Right cardiac atrium (tissue), 5 donors: ENCODE results near the gene ZNF768. TPM values are rescaled to one million over a fixed set of nuclear protein-coding genes. Genes with fewer than 3 reads are reported as not detected.
A peak's percentile ranks its signal among the peaks of the same experiment; 100 is the strongest.
"Not testable (repeated sequence)": the region's sequence is repeated elsewhere in the genome, so short reads cannot be mapped to it uniquely, and the experiment has no call there.

ENCODE experiments used
- ATAC-seq, 2 donors: fragments of 200-7000 bp; cut with Tn5 transposase; one replicate each; pipeline versions ENCODE4 v1.8.0 to v1.9.1; 2020; ENCODE audit warnings: moderate library complexity in 2 of 2, mild to moderate bottlenecking in 1 of 2
- DNase-seq, 3 donors: peaks; one replicate each; pipeline ENCODE4 v3.0.0-alpha.2; 2020
- H3K27ac ChIP-seq: one replicate; pipeline ENCODE4 v1.5.1; 2013; ENCODE audit warnings: mild to moderate bottlenecking, low read length, control low read depth, moderate library complexity
- H3K27me3 ChIP-seq: one replicate; pipeline ENCODE4 v1.6.1; 2013; ENCODE audit not compliant: control insufficient read depth, insufficient read depth
- H3K4me1 ChIP-seq: one replicate; pipeline ENCODE4 v1.6.1; 2013; ENCODE audit warnings: low read length; ENCODE audit not compliant: control insufficient read depth, insufficient read depth
- H3K4me3 ChIP-seq: one replicate; pipeline ENCODE4 v1.5.1; 2013; ENCODE audit warnings: low read length, control low read depth
- H3K9me3 ChIP-seq: one replicate; pipeline ENCODE4 v1.6.1; 2013; ENCODE audit warnings: low read length; ENCODE audit not compliant: control insufficient read depth
- WGBS: extraction: QIAGEN DNeasy Blood & Tissue Kit; methylation state at CpG from one replicate; pipeline ENCODE4 v1.1.7; 2013; 5-methylcytosine and 5-hydroxymethylcytosine counted together
- intact Hi-C, 4 donors: fragments of 100-400 bp; cut with DNase I; formaldehyde crosslinking; loops; one replicate each; pipeline versions ENCODE4 v1.11.0 to v1.14.0; 2022 to 2023
- polyA plus RNA-seq: library from polyadenylated mRNA; stranded (reverse); fragments of 200-250 nt; gene quantifications from one replicate; pipeline ENCODE4 v1.2.3, GENCODE V29; 2013
- total RNA-seq, 4 donors: library from RNA; stranded (reverse); fragmentation: NEBNext Ultra II Directional; extraction: Animal tissue kit (Norgen Biotek cat#: 25700); gene quantifications; one replicate each; pipeline ENCODE4 v1.2.1, GENCODE V29; 2021
- donor health status: healthy with polysubstance abuse.
- donor health status: DM: no; HTN: yes; CAD: no.
- donor health status: DM: no; HTN: no; CAD: no.
- donor health status: DM: no; HTN: yes; CAD: no; lungs with severe emphysema.
- donor health status: DM: yes; HTN: yes; CAD: no.

Gene ZNF768
- total and polyA plus RNA-seq, 5 donors, result 40.9 to 66.7 (median 53.3) TPM

GRCh38 chr16:30539986-30540526, 13.7 kb upstream of the ZNF768 start:
- not testable (repeated sequence) for H3K27me3 ChIP-seq, H3K4me1 ChIP-seq, ATAC-seq, H3K9me3 ChIP-seq, H3K4me3 ChIP-seq
- DNase-seq, result peak in 1 of 3 donors; percentile 13
- peak overlapping the region; percentile 80 for H3K27ac ChIP-seq
- intact Hi-C loops, result loop anchor here in 2 of 4 donors (10.0 kb wide), 2 partner anchors 45 to 95 kb away; partner anchors contain the start of genes SEPHS2 (in 1 of the 2) and ZNF785 (in 1 of the 2)
- WGBS, result 87% methylated on average over 13 of the region's 13 CpGs

DNA sequence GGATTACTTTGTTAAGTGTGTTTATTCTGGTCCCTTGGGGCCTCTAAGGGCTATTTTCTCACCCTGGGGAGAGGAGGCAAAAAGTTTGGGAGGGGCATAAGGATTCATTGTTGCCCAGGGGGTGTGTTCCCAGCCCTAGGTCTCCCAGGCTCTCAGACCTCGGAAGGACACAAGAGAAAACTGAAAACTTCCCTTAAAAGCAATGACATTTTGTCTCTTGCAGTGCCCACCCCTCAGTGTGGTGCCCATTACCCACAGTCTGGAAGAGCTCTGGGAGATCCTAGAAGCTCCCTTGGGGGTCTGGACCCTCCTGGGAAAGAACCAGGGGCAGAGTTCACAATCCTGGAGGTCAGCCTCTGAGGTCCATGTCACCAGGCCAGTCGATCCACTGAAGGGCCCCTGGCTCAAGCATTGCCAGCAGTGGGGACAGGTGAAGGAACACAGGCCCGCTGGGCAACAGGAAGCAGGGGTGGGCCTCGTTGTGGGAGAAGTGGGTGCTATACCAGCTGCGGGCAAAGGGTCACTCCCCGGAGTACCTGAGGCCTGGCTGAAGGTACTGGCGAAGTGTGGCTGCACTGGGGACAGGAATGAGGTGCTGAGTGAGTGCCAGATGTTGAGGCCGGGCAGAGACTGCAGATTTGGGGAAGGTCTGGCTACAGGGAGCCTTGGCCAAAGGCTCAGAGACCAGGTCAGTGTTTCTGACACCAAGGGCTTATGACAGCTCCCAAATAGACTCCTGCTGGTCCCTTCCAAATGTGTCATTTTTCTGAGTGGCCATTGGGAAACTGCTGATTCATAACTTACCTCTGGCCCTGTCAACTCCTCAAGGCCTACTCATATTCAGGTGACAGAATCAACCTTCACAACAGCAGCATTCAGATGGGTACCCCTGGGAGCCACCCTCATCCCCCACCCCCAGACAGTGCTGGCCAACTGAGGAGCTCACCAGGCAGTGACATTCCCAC, 12.9 kb upstream of the ZNF768 start:
- peaks cover 2% of the 10 kb centered on the region for H3K4me1 ChIP-seq
- no peaks in the 10 kb centered on the region for H3K27me3 ChIP-seq
- DNase-seq, result peak; percentile 32 to 73 (median 64)
- H3K9me3 ChIP-seq, result no peaks in the 10 kb centered on the region
- WGBS, result 67% methylated on average over 8 of the region's 8 CpGs
- peak overlapping the region; percentile 80 for H3K27ac ChIP-seq
- ATAC-seq, result peak; percentile 40 to 60
- no peak overlapping the region for H3K4me3 ChIP-seq
- intact Hi-C loops, result loop anchor here in 2 of 4 donors (10.0 kb wide), 2 partner anchors 46 to 94 kb away; partner anchors contain the start of genes SEPHS2 (in 1 of the 2) and ZNF785 (in 1 of the 2)

GRCh38 chr16:30536391-30537024, 10.1 kb upstream of the ZNF768 start:
- not testable (repeated sequence) for H3K9me3 ChIP-seq, DNase-seq, H3K27ac ChIP-seq, ATAC-seq, H3K4me1 ChIP-seq, H3K27me3 ChIP-seq, H3K4me3 ChIP-seq
- WGBS, result 93% methylated on average over 13 of the region's 13 CpGs
- intact Hi-C loops, result loop anchor here in 2 of 4 donors (10.0 kb wide), 2 partner anchors 48 to 92 kb away; partner anchors contain the start of genes SEPHS2 (in 1 of the 2) and ZNF785 (in 1 of the 2)

DNA sequence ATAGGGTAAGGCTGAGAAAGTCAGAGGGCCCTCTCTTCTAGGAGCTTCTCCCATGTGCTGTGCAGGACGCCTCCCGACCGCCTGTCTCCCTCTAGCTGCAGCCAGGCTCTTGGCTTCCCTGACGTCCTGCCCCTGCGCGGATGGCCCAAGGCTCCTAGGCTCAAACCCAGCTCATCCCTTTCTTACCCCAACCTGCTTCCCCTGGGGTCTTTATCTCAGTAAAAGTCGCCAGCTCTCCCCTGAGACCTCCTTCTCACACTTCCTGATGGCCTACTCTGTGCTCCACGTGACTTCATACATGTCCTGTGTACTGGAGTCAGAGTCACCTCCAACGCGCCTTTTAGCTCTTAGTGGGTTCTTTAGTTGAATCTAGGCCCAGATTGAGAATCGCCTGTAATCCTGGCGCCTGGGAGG, 9.4 kb upstream of the ZNF768 start:
- Histone ChIP-seq H3K4me1 (peaks cover 4% of the 10 kb centered on the region), H3K9me3 (no peaks in the 10 kb centered on the region), H3K27me3 (no peaks in the 10 kb centered on the region), H3K4me3 (peak overlapping the region; percentile 65), H3K27ac (peak overlapping the region; percentile 97)
- WGBS, result 26% methylated on average over 12 of the region's 12 CpGs
- intact Hi-C loops, result loop anchor here in 3 of 4 donors (1.0 to 10.0 kb wide), 3 partner anchors 23 to 91 kb away; partner anchors contain the start of genes SEPHS2 (in 1 of the 3), ZNF764 (in 1 of the 3) and ZNF785 (in 1 of the 3)
- peak; percentile 76 to 79 for ATAC-seq
- peak; percentile 83 to 89 (median 89) for DNase-seq

DNA sequence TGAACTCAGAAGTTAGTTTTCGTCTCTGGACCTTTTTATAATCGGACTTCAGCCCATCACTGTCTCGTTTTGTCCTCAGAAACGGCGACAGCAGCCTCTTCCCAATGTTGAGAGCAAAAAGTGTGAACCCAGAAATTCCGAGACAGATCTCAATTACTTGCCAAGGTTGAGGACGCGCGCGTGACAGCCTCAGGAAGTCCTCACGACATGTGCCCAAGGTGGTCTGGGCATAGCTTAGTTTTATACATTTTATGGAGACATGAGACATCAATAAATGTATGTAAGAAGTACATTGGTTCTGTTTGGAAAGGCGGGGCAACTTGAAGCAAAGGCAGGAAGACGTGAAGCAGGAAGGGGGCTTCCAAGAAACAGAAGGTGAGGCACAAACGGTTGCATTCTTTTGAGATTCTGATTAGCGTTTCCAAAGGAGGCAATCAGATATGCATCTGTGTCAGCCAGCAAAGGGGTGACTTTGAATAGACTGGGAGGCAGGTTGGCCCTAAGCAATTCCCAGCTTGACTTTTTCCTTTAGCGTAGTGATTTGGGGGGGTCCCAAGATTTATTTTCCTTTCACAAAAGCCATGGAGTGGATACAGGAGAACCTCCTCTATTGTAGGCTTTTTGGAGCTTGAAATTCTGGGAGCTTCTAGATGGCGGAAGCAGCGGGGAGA, 8.9 kb upstream of the ZNF768 start:
- Histone ChIP-seq H3K27ac (peak overlapping the region; percentile 97), H3K9me3 (no peaks in the 10 kb centered on the region), H3K4me1 (peaks cover 4% of the 10 kb centered on the region), H3K27me3 (no peaks in the 10 kb centered on the region), H3K4me3 (peak overlapping the region; percentile 65)
- no peak for DNase-seq
- intact Hi-C loops, result loop anchor here in 3 of 4 donors (1.0 to 10.0 kb wide), 3 partner anchors 23 to 90 kb away; partner anchors contain the start of genes SEPHS2 (in 1 of the 3), ZNF764 (in 1 of the 3) and ZNF785 (in 1 of the 3)
- no peak for ATAC-seq
- 6% methylated on average over 18 of the region's 18 CpGs for WGBS

DNA sequence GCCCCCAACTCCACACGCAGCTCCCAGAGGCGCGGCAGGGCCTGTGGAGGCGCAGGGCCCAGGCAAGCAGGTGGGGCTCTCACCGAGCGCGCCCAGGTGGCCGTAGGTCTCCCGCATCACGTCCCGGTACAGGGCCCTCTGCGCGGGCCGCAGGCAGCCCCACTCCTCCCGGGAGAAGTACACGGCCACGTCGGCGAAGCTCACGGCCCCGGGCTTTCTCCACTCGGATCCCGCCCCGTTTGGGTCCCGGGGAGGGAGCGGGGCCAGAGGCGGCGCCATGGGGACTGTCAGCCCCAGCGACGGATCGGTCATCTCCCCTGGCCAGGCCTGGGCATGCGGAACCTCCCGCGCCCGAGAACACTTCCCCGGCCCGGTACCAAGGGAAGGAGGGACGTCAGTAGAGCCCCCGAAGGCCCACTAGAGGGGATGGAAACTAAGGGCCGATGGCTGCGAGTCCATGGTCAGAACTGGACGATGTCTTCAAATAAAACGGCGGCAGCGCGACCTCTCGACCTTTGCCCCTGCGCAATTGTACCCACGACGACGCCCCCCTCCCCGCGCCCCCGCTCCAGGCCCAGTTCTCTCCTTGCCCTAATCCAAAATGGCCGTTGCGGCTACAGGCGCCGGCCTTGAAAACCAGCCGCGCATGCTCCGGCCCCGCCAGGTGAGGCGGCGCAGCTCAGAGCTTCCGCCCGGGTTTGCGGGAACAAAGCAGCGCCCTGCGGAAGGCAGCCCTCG, 8.2 kb upstream of the ZNF768 start, which contains the start of gene ZNF747:
Gene ZNF747, minus strand, starts transcription at position 491 of the 738 bp plus-strand sequence. Its CDS starts 179 bp downstream, at position 312.
- Histone ChIP-seq H3K4me3 (peak within 1 kb of the TSS; percentile 65), H3K9me3 (no peaks in the 10 kb centered on the region), H3K27ac (peak within 1 kb of the TSS; percentile 97), H3K4me1 (peaks cover 4% of the 10 kb centered on the region), H3K27me3 (no peaks in the 10 kb centered on the region)
- peak; percentile 92 to 94 for ATAC-seq
- intact Hi-C loops, result loop anchor here in 3 of 4 donors (1.0 to 10.0 kb wide), 3 partner anchors 24 to 90 kb away; partner anchors contain the start of genes SEPHS2 (in 1 of the 3), ZNF764 (in 1 of the 3) and ZNF785 (in 1 of the 3)
- DNase-seq, result peak; percentile 93 to 98 (median 97)
- WGBS, result under 1% methylated on average over 70 of the region's 70 CpGs

GRCh38 chr16:30533748-30534367, 7.5 kb upstream of the ZNF768 start:
- WGBS, result 17% methylated on average over 29 of the region's 29 CpGs
- peak overlapping the region; percentile 97 for H3K27ac ChIP-seq
- H3K27me3 ChIP-seq, result no peaks in the 10 kb centered on the region
- intact Hi-C loops, result loop anchor here in 2 of 4 donors (10.0 kb wide), 2 partner anchors 51 to 89 kb away; partner anchors contain the start of genes SEPHS2 (in 1 of the 2) and ZNF785 (in 1 of the 2)
- H3K9me3 ChIP-seq, result no peaks in the 10 kb centered on the region
- H3K4me3 ChIP-seq, result peak overlapping the region; percentile 65
- peaks cover 4% of the 10 kb centered on the region for H3K4me1 ChIP-seq
- peak in 1 of 3 donors; percentile 33 for DNase-seq
- ATAC-seq, result peak in 1 of 2 donors; percentile 6

- Histone ChIP-seq H3K9me3 (no peaks in the 10 kb centered on the region), H3K4me3 (no peak overlapping the region), H3K27me3 (no peaks in the 10 kb centered on the region), H3K4me1 (peaks cover 4% of the 10 kb centered on the region), H3K27ac (no peak overlapping the region)
- intact Hi-C loops, result loop anchor here in 2 of 4 donors (10.0 kb wide), 2 partner anchors 52 to 88 kb away; partner anchors contain the start of genes SEPHS2 (in 1 of the 2) and ZNF785 (in 1 of the 2)
- ATAC-seq (no peak), DNase-seq (no peak)
- WGBS, result 62% methylated on average over 11 of the region's 11 CpGs
Observed at GRCh38 chr16:30533146-30533522, 6.8 kb upstream of the ZNF768 start.
